ENCODE measurements around the gene CHD9. TPM values are rescaled to one million over a fixed set of nuclear protein-coding genes. Genes with fewer than 3 reads are reported as not detected.
A peak's percentile ranks its signal among the peaks of the same experiment; 100 is the strongest.

The CHD9 gene
- total RNA-seq, 1 donor from 2014 or later = 86.0 TPM

GRCh38 chr16:53085369-53085843 lies 30.6 kb downstream of the CHD9 start:
- H3K27ac ChIP-seq = no peak overlapping the region
- H3K9me3 ChIP-seq (ENCODE audit: low read depth) = no peaks in the 10 kb centered on the region
- peak overlapping the region; percentile 72 for H3K27ac Mint-ChIP-seq
- peaks cover 3% of the 10 kb centered on the region for H3K36me3 Mint-ChIP-seq
- no peaks in the 10 kb centered on the region for H3K79me2 ChIP-seq (ENCODE audit: low read depth)
- peaks cover 5% of the 10 kb centered on the region for H3K27me3 Mint-ChIP-seq (ENCODE audit: insufficient read depth, low read depth)
- peaks cover 53% of the 10 kb centered on the region for H3K4me1 Mint-ChIP-seq
- no peak overlapping the region for H3K9ac ChIP-seq
- no peaks in the 10 kb centered on the region for H3K9me3 Mint-ChIP-seq
- H3K4me3 ChIP-seq = no peak overlapping the region
- no peaks in the 10 kb centered on the region for H3K27me3 ChIP-seq
- H3F3A ChIP-seq (ENCODE audit: low read depth) = peaks cover 19% of the 10 kb centered on the region
- H2AFZ ChIP-seq (replicated peaks) = no peak overlapping the region
- peaks cover 29% of the 10 kb centered on the region for H3K4me1 ChIP-seq
- DNase-seq (ENCODE audit: low spot score) = no peak
- H3K4me2 ChIP-seq = no peak overlapping the region
- no peak for TF ChIP-seq EZH2phosphoT487 (IDR thresholded peaks at IDR 0.05)
- TF ChIP-seq EZH2 (IDR thresholded peaks at IDR 0.05) = no peak
- TF ChIP-seq CTCF (IDR thresholded peaks at IDR 0.05) = no peak
- H3K36me3 ChIP-seq = no peaks in the 10 kb centered on the region
- peaks cover 11% of the 10 kb centered on the region for H4K20me1 ChIP-seq (ENCODE audit: low read depth)
- H3K4me3 Mint-ChIP-seq = peak overlapping the region; percentile 2

DNA sequence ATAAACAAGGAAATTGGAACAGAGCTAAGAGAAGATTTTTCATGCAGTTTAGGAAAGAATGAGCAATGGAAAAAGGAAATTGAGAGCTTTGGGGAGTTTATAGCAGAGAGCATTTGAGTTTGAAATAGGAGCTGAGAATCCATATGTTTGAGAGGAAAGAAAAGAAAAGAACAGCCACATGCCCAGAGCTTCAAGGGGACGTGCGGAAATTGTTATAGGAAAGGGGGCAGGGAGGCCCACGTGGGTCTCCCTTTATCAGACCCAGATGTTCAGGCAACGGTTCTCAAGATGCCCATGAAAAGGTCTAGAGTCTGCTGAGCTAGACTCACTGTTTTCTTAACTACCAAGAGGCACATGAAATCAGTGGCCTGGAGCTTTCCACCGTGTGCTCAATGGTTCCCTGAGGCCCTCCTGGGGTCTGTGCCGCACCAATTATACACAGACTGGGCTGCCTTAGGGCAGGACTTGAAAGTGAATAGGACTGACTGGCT lies 31.2 kb downstream of the CHD9 start:
- DNase-seq (ENCODE audit: low spot score) = no peak
- Histone ChIP-seq H3K9me3 (ENCODE audit: low read depth) (no peaks in the 10 kb centered on the region), H2AFZ (replicated peaks) (no peak overlapping the region), H3K27ac (no peak overlapping the region), H3K4me1 (peaks cover 29% of the 10 kb centered on the region), H3K4me3 (no peak overlapping the region), H4K20me1 (ENCODE audit: low read depth) (peaks cover 15% of the 10 kb centered on the region), H3K4me2 (no peak overlapping the region), H3K79me2 (ENCODE audit: low read depth) (no peaks in the 10 kb centered on the region), H3F3A (ENCODE audit: low read depth) (peaks cover 23% of the 10 kb centered on the region), H3K36me3 (no peaks in the 10 kb centered on the region), H3K9ac (no peak overlapping the region), H3K27me3 (no peaks in the 10 kb centered on the region)
- Mint-ChIP-seq H3K36me3 (peaks cover 3% of the 10 kb centered on the region), H3K4me3 (no peak overlapping the region), H3K4me1 (peaks cover 53% of the 10 kb centered on the region), H3K27me3 (ENCODE audit: insufficient read depth, low read depth) (peaks cover 5% of the 10 kb centered on the region), H3K9me3 (no peaks in the 10 kb centered on the region), H3K27ac (no peak overlapping the region)
- no peak for TF ChIP-seq CTCF (IDR thresholded peaks at IDR 0.05)
- no peak for TF ChIP-seq EZH2phosphoT487 (IDR thresholded peaks at IDR 0.05)
- TF ChIP-seq EZH2 (IDR thresholded peaks at IDR 0.05) = no peak

DNA sequence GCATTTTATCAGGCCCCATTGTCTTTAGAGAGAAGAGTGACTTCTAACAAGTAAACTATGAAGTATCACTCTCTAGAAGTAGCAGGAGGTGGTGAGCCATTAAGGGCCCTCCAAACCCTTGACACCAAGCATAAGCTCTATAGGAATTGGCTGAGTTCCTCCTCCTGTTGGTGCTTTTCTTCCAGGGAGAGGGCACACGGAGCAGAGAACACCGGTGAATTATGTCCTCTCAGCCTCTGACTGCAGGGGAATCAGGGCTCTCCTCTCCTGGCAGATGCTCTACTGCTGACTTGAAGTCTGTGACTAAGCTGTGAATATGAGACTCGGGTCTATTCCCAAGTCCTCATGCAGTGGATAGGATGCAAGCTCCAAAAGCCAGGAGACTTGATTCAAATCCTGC lies 32.3 kb downstream of the CHD9 start:
- Histone ChIP-seq H3K4me1 (peaks cover 38% of the 10 kb centered on the region), H3K79me2 (ENCODE audit: low read depth) (no peaks in the 10 kb centered on the region), H3K27me3 (no peaks in the 10 kb centered on the region), H3F3A (ENCODE audit: low read depth) (peaks cover 35% of the 10 kb centered on the region), H4K20me1 (ENCODE audit: low read depth) (peaks cover 26% of the 10 kb centered on the region), H2AFZ (replicated peaks) (no peak overlapping the region), H3K9ac (no peak overlapping the region), H3K9me3 (ENCODE audit: low read depth) (no peaks in the 10 kb centered on the region), H3K36me3 (no peaks in the 10 kb centered on the region), H3K27ac (no peak overlapping the region), H3K4me2 (no peak overlapping the region), H3K4me3 (no peak overlapping the region)
- TF ChIP-seq EZH2 (IDR thresholded peaks at IDR 0.05) (no peak), CTCF (IDR thresholded peaks at IDR 0.05) (no peak), EZH2phosphoT487 (IDR thresholded peaks at IDR 0.05) (no peak)
- no peaks in the 10 kb centered on the region for H3K9me3 Mint-ChIP-seq
- H3K36me3 Mint-ChIP-seq = peaks cover 3% of the 10 kb centered on the region
- H3K27ac Mint-ChIP-seq = no peak overlapping the region
- H3K27me3 Mint-ChIP-seq (ENCODE audit: insufficient read depth, low read depth) = peaks cover 5% of the 10 kb centered on the region
- peaks cover 56% of the 10 kb centered on the region for H3K4me1 Mint-ChIP-seq
- DNase-seq (ENCODE audit: low spot score) = no peak
- no peak overlapping the region for H3K4me3 Mint-ChIP-seq
